Endothelial cell of umbilical vein (primary cell): ENCODE data around the gene TMEM11. TPM values are rescaled to one million over a fixed set of nuclear protein-coding genes. Genes with fewer than 3 reads are reported as not detected.

ENCODE experiments used
- BruUV-seq: library from RNA; stranded (reverse); fragments of 400-500 nt; replicated peaks from 2 replicates; lab custom pipeline; 2021; lab: Mats Ljungman, UMichigan
- CTCF ChIA-PET: fragments of 300-600, 350-600 bp; sonication (Branson Sonifier 250); formaldehyde crosslinking; loops from one replicate; lab custom pipeline; 2021; ENCODE audit warnings: antibody characterized with exemption, inconsistent platforms; lab: Charles Lee
- POLR2A ChIA-PET: fragments of 300-600, 350-600 bp; sonication (Branson Sonifier 250); formaldehyde crosslinking; loops from one replicate; lab custom pipeline; 2021; ENCODE audit warnings: antibody characterized with exemption, inconsistent platforms; lab: Charles Lee
- DNase-seq: peaks from one replicate; pipeline ENCODE4 v3.0.0-alpha.2; 2011; ENCODE audit warnings: low read depth, low spot score
- FAIRE-seq: peaks from 2 replicates; lab custom pipeline; 2011; peaks lifted over from hg19 to GRCh38; lab: Jason Lieb, UNC
- H2AFZ ChIP-seq: 2 replicates; pipeline ENCODE4 v1.6.0; 2012; ENCODE audit warnings: low read depth, low read length, control low read depth, inconsistent platforms
- H3K27ac ChIP-seq: 2 replicates; pipeline ENCODE4 v1.5.1; 2011; ENCODE audit warnings: low read depth, mild to moderate bottlenecking, control low read depth, low read length, moderate library complexity; ENCODE audit not compliant: insufficient read depth
- H3K27me3 ChIP-seq, 2 experiments: 2 replicates each; pipeline versions ENCODE4 v1.6.0 to v1.6.1; 2011; ENCODE audit warnings: low read length in 2 of 2, mixed read lengths in 1 of 2; ENCODE audit not compliant: control insufficient read depth in 2 of 2, insufficient read depth in 2 of 2
- H3K36me3 ChIP-seq, 2 experiments: 2 replicates in 1 of 2; 3 replicates in 1 of 2; pipeline ENCODE4 v1.5.1; 2011; ENCODE audit warnings: low read length in 2 of 2, mild to moderate bottlenecking in 1 of 2, moderate library complexity in 1 of 2; ENCODE audit not compliant: control insufficient read depth in 2 of 2, insufficient read depth in 2 of 2; ENCODE audit errors: extremely low read depth in 1 of 2
- H3K4me1 ChIP-seq: 3 replicates; pipeline ENCODE4 v1.5.1; 2011; ENCODE audit warnings: mild to moderate bottlenecking, low read length; ENCODE audit not compliant: control insufficient read depth, insufficient read depth; ENCODE audit errors: extremely low read depth
- H3K4me2 ChIP-seq: 2 replicates; pipeline ENCODE4 v1.6.1; 2011; ENCODE audit warnings: low read length, control low read depth, mixed read lengths; ENCODE audit not compliant: insufficient read depth
- H3K4me3 ChIP-seq, 3 experiments: fragments of 200-600 bp in 1 of 3; sonication (generic), shearing (Covaris generic) in 1 of 3; replicated peaks in 1 of 3; 2 replicates each; pipeline ENCODE4 v1.5.1; 2011 to 2016; ENCODE audit warnings: control low read depth in 3 of 3, low read length in 3 of 3, mild to moderate bottlenecking in 2 of 3, inconsistent platforms in 1 of 3, low read depth in 1 of 3, moderate library complexity in 1 of 3; ENCODE audit not compliant: insufficient read depth in 1 of 3
- H3K79me2 ChIP-seq: 2 replicates; pipeline ENCODE4 v1.6.0; 2012; ENCODE audit warnings: low read length, inconsistent platforms; ENCODE audit not compliant: control insufficient read depth, insufficient read depth
- H3K9ac ChIP-seq: replicated peaks from 2 replicates; pipeline ENCODE3; 2011; ENCODE audit warnings: low read length, control low read depth; ENCODE audit not compliant: insufficient read depth; ENCODE audit errors: extremely low read depth
- H3K9me1 ChIP-seq: replicated peaks from 3 replicates; pipeline ENCODE4 v1.6.0; 2011; ENCODE audit warnings: mild to moderate bottlenecking, low read length; ENCODE audit not compliant: control insufficient read depth, insufficient read depth; ENCODE audit errors: extremely low read depth
- H3K9me3 ChIP-seq: replicated peaks from 2 replicates; pipeline ENCODE4 v1.5.1; 2012; ENCODE audit warnings: low read length, inconsistent platforms; ENCODE audit not compliant: control insufficient read depth, insufficient read depth
- H4K20me1 ChIP-seq: replicated peaks from 2 replicates; pipeline ENCODE3; 2011; ENCODE audit warnings: mild to moderate bottlenecking, low read length; ENCODE audit not compliant: control insufficient read depth, insufficient read depth; ENCODE audit errors: extremely low read depth
- EZH2 ChIP-seq: IDR thresholded peaks from 2 replicates; pipeline ENCODE4 v1.6.1; 2012; ENCODE audit warnings: borderline replicate concordance, low read depth, mild to moderate bottlenecking, moderate library complexity, low read length, inconsistent platforms; ENCODE audit not compliant: severe bottlenecking
- FOS ChIP-seq: IDR thresholded peaks from 2 replicates; pipeline ENCODE4 v1.6.1; 2011; ENCODE audit warnings: mild to moderate bottlenecking, low read length, moderate library complexity, borderline replicate concordance; ENCODE audit not compliant: insufficient read depth
- GATA2 ChIP-seq: IDR thresholded peaks from 2 replicates; pipeline ENCODE4 v1.7.0; 2011; ENCODE audit warnings: low read depth, mild to moderate bottlenecking, moderate library complexity, mixed read lengths, low read length; ENCODE audit not compliant: insufficient read length, insufficient read depth
- JUN ChIP-seq: IDR thresholded peaks from 2 replicates; pipeline ENCODE4 v1.6.1; 2011; ENCODE audit warnings: borderline replicate concordance, low read depth; ENCODE audit not compliant: insufficient read length, insufficient read depth
- MYC ChIP-seq: IDR thresholded peaks from one replicate; pipeline ENCODE4 v1.6.1; 2011; ENCODE audit warnings: mild to moderate bottlenecking, low read depth, low read length
- POLR2A ChIP-seq: IDR thresholded peaks from 2 replicates; pipeline ENCODE4 v1.6.1; 2012; ENCODE audit warnings: low read depth, mild to moderate bottlenecking, control low read depth, low read length
- POLR2AphosphoS5 ChIP-seq: IDR thresholded peaks from 2 replicates; pipeline ENCODE4 v1.6.1; 2012; ENCODE audit warnings: low read depth, mild to moderate bottlenecking, control low read depth, low read length, moderate library complexity; ENCODE audit not compliant: insufficient read depth
- dilution Hi-C: fragments of 300-500 bp; cut with MboI; formaldehyde crosslinking; loops from one replicate; pipeline ENCODE4 v1.15.0; 2019; ENCODE audit warnings: low sequenced_read_pairs; ENCODE audit not compliant: extremely low pct_ligation_motif_present
- intact Hi-C: fragments of 100-400 bp; cut with micrococcal nuclease; formaldehyde crosslinking; loops from one replicate; pipeline ENCODE4 v1.10.0; 2022
- polyA plus RNA-seq, 4 experiments: library from polyadenylated mRNA; depleted of rRNA in 3 of 4; stranded (reverse) in 3 of 4; unstranded in 1 of 4; fragments of >200 nt; gene quantifications; 2 replicates each; pipeline versions ENCODE4 v1.2.1 to v1.2.3, GENCODE V29; 2011 to 2012; ENCODE audit warnings: missing spikeins in 1 of 4
- total RNA-seq: library from RNA; stranded (reverse); gene quantifications from 2 replicates; pipeline ENCODE4 v1.2.3, GENCODE V29; 2021
- TF ChIP-seq, protein P1 (sequence below): IDR thresholded peaks from 2 replicates; pipeline ENCODE4 v1.6.1; 2011; ENCODE audit not compliant: insufficient read depth, insufficient read length
- TF ChIP-seq, protein P2 (sequence below), 2 donors: IDR thresholded peaks; 1 replicate in 1 of 2; 2 replicates in 1 of 2; pipeline ENCODE4 v1.5.1; 2011; ENCODE audit warnings: low read length in 2 of 2, mild to moderate bottlenecking in 2 of 2, moderate library complexity in 2 of 2, control low read depth in 1 of 2, inconsistent platforms in 1 of 2, low read depth in 1 of 2; ENCODE audit not compliant: insufficient read depth in 1 of 2; ENCODE audit errors: extremely low read depth in 1 of 2

Gene TMEM11
- total and polyA plus RNA-seq, 2 donors (not counting 3 experiments of a cell fraction or from before 2014, with no cell fraction given) = 27.4 to 79.9 TPM

DNA sequence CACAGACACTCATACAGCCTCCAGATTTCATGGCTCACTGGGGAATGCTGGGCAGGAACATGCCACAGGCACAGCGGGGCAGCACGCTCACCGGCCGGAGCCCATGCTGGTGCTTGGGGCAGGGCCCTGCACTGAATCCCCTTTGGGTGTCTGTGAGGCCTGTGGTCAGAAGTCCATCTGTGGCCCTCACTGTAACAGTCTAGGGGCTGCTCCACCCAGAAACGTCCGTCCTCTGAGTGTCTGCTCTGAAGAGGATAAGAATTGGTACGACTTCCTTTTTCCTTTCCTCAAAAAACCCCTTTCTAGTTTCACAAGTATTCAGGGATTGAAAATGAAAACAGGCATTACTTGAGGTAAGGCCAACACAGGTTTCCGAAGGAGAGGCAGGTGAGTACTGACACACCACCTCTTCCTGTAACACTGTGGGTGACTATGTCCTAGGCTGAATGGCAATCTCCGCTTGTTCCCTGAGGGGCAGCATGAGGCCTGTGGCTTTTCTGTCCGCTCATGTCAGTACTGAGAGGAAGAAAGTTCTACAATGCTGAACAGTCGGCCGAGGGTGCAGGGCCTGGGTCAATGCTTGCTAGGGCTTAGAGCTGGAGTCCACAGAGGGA, 42.5 kb downstream of the TMEM11 start:
- Histone ChIP-seq H3K9ac (no peak overlapping the region), H3K27me3 (no peaks in the 10 kb centered on the region), H3K9me1 (no peaks in the 10 kb centered on the region), H3K9me3 (no peaks in the 10 kb centered on the region), H4K20me1 (no peaks in the 10 kb centered on the region), H3K27ac (no peak overlapping the region), H3K79me2 (no peaks in the 10 kb centered on the region), H3K4me2 (no peak overlapping the region), H3K4me1 (no peaks in the 10 kb centered on the region), H2AFZ (no peak overlapping the region), H3K36me3 (no peaks in the 10 kb centered on the region), H3K4me3 (no peak overlapping the region)
- ChIA-PET CTCF (no interaction called here), POLR2A (no interaction called here)
- FAIRE-seq (no peak), DNase-seq (no peak)
- intact Hi-C loops (no loop called here), dilution Hi-C loops (no loop called here)
- no TSS peak for BruUV-seq
- TF ChIP-seq EZH2 = no peak

DNA sequence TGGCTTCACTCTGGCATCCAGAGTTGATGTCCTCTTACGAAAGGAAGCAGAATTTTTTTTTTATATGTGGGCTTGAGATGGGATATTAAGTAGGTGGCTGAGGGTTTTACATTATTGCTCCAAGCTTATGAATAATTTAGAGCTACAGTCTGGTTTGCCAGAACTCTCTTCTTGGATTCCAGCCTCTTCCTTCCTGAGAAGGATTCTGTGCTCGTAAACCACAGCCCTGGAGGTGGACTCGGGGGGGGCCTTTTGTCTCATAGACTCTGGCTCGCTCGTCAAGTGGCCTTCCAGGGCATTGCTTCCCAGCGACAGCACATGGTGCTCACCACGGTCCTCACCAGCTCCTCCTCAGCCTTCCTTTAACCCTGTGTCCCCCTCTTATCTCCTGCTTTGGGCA, 43.2 kb downstream of the TMEM11 start:
- intact Hi-C loops = no loop called here

More for the DNA sequence above, 43.2 kb downstream of the TMEM11 start:
- H3K27ac ChIP-seq = no peak overlapping the region
- no peaks in the 10 kb centered on the region for H3K27me3 ChIP-seq
- POLR2A ChIA-PET = no interaction called here
- no peak overlapping the region for H3K4me3 ChIP-seq
- H3K9me3 ChIP-seq = no peaks in the 10 kb centered on the region
- H3K4me1 ChIP-seq = no peaks in the 10 kb centered on the region
- H2AFZ ChIP-seq = no peak overlapping the region
- FAIRE-seq = no peak
- H3K9ac ChIP-seq = no peak overlapping the region
- BruUV-seq = no TSS peak
- H4K20me1 ChIP-seq = no peaks in the 10 kb centered on the region
- TF ChIP-seq MYC = no peak
- no peak for TF ChIP-seq FOS
- TF ChIP-seq, protein P1, sequence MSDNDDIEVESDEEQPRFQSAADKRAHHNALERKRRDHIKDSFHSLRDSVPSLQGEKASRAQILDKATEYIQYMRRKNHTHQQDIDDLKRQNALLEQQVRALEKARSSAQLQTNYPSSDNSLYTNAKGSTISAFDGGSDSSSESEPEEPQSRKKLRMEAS = no peak
- no peak for TF ChIP-seq GATA2
- TF ChIP-seq EZH2 = no peak
- TF ChIP-seq JUN = no peak
- no peak for TF ChIP-seq POLR2AphosphoS5
- TF ChIP-seq POLR2A = no peak
- TF ChIP-seq, protein P2, sequence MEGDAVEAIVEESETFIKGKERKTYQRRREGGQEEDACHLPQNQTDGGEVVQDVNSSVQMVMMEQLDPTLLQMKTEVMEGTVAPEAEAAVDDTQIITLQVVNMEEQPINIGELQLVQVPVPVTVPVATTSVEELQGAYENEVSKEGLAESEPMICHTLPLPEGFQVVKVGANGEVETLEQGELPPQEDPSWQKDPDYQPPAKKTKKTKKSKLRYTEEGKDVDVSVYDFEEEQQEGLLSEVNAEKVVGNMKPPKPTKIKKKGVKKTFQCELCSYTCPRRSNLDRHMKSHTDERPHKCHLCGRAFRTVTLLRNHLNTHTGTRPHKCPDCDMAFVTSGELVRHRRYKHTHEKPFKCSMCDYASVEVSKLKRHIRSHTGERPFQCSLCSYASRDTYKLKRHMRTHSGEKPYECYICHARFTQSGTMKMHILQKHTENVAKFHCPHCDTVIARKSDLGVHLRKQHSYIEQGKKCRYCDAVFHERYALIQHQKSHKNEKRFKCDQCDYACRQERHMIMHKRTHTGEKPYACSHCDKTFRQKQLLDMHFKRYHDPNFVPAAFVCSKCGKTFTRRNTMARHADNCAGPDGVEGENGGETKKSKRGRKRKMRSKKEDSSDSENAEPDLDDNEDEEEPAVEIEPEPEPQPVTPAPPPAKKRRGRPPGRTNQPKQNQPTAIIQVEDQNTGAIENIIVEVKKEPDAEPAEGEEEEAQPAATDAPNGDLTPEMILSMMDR (IDR thresholded peaks at IDR 0.05; ENCODE audit: extremely low read depth in 1 of 2, insufficient read depth in 1 of 2, low read depth in 1 of 2, low read length in 2 of 2) = no peak
- no peaks in the 10 kb centered on the region for H3K36me3 ChIP-seq
- no peak for DNase-seq
- dilution Hi-C loops = no loop called here
- CTCF ChIA-PET = interaction anchor here (1.4 kb wide), 1 partner anchor 51 kb away, joined by 7 read pairs; no protein-coding TSS in a partner anchor
- H3K4me2 ChIP-seq = no peak overlapping the region
- no peaks in the 10 kb centered on the region for H3K9me1 ChIP-seq
- H3K79me2 ChIP-seq = no peaks in the 10 kb centered on the region
